GM18507 (cell line): ENCODE data around the gene ZNF740.

ENCODE experiments used
- DNase-seq: peaks from one replicate; pipeline ENCODE4 v3.0.0; 2011; ENCODE audit warnings: low read depth; ENCODE audit not compliant: insufficient read length; ENCODE audit errors: extremely low spot score
- FAIRE-seq: peaks from 2 replicates; lab custom pipeline; 2011; peaks lifted over from hg19 to GRCh38; lab: Jason Lieb, UNC

ZNF740 gene

GRCh38 chr12:53235742-53236442, 55.4 kb downstream of the ZNF740 start:
- DNase-seq (no peak), FAIRE-seq (no peak)

- DNase-seq (no peak), FAIRE-seq (no peak)
Observed at GRCh38 chr12:53236443-53237111, 56.1 kb downstream of the ZNF740 start.

GRCh38 chr12:53239643-53240258, 59.2 kb downstream of the ZNF740 start:
- DNase-seq (no peak), FAIRE-seq (no peak)

GRCh38 chr12:53241623-53242412, 61.3 kb downstream of the ZNF740 start:
- DNase-seq (no peak), FAIRE-seq (no peak)

GRCh38 chr12:53244337-53244736, 63.8 kb downstream of the ZNF740 start:
- DNase-seq (no peak), FAIRE-seq (no peak)
